PC-3 (cell line): ENCODE data around the gene TUSC2. TPM values are rescaled to one million over a fixed set of nuclear protein-coding genes. Genes with fewer than 3 reads are reported as not detected.

ENCODE experiments used
- ATAC-seq: fragments of 200-7000 bp; cut with Tn5 transposase; 2 replicates; pipeline ENCODE4 v1.9.1; 2020; ENCODE audit warnings: mild to moderate bottlenecking, moderate library complexity
- BruUV-seq: library from RNA; stranded (reverse); fragments of 400-500 nt; replicated peaks from 2 replicates; lab custom pipeline; 2021; lab: Mats Ljungman, UMichigan
- CTCF ChIA-PET: fragments of 300-600 bp; sonication (Branson Sonifier 250); formaldehyde crosslinking; loops from one replicate; lab custom pipeline; 2022; ENCODE audit warnings: antibody characterized with exemption; lab: Charles Lee
- POLR2A ChIA-PET: fragments of 300-600 bp; sonication (Branson Sonifier 250); formaldehyde crosslinking; loops from one replicate; lab custom pipeline; 2022; ENCODE audit warnings: antibody characterized with exemption; ENCODE audit not compliant: unreplicated experiment; lab: Charles Lee
- DNase-seq: peaks from one replicate; pipeline ENCODE4 v3.0.0-alpha.2; 2015
- H2AFZ ChIP-seq: fragments of 300-600 bp; sonication (generic); 2 replicates; pipeline ENCODE4 v1.6.0; 2016; ENCODE audit warnings: antibody characterized with exemption, low read length
- H3F3A ChIP-seq: fragments of 300-600 bp; sonication (generic); one replicate; pipeline ENCODE4 v1.6.0; 2017; ENCODE audit warnings: antibody characterized with exemption, low read length, control low read depth, mild to moderate bottlenecking; ENCODE audit not compliant: unreplicated experiment
- H3K27ac ChIP-seq: fragments of 300-600 bp; sonication (generic); 2 replicates; pipeline ENCODE4 v1.5.1; 2016; ENCODE audit warnings: mild to moderate bottlenecking, low read length
- H3K27me3 ChIP-seq: fragments of 300-600 bp; sonication (generic); 2 replicates; pipeline ENCODE4 v1.6.1; 2016; ENCODE audit warnings: low read length, mixed read lengths
- H3K36me3 ChIP-seq: fragments of 300-600 bp; sonication (generic); 2 replicates; pipeline ENCODE4 v1.6.1; 2016; ENCODE audit warnings: low read depth, mixed run types, low read length, mixed read lengths
- H3K4me1 ChIP-seq: fragments of 300-600 bp; sonication (generic); 2 replicates; pipeline ENCODE4 v1.5.1; 2016; ENCODE audit warnings: low read length; ENCODE audit not compliant: insufficient read depth
- H3K4me2 ChIP-seq: fragments of 300-600 bp; sonication (generic); 2 replicates; pipeline ENCODE4 v1.6.0; 2016; ENCODE audit warnings: low read length
- H3K4me3 ChIP-seq: fragments of 300-600 bp; sonication (generic); 2 replicates; pipeline ENCODE4 v1.5.1; 2016; ENCODE audit warnings: mild to moderate bottlenecking, low read length, mixed read lengths
- H3K79me2 ChIP-seq: fragments of 300-600 bp; sonication (generic); 2 replicates; pipeline ENCODE4 v1.6.1; 2017; ENCODE audit warnings: low read length, mixed read lengths
- H3K9ac ChIP-seq: fragments of 300-600 bp; sonication (generic); 2 replicates; pipeline ENCODE4 v1.6.0; 2016; ENCODE audit warnings: mild to moderate bottlenecking, low read length
- H3K9me2 ChIP-seq: fragments of 300-600 bp; sonication (generic); replicated peaks from 2 replicates; pipeline ENCODE4 v1.6.1; 2016; ENCODE audit warnings: mixed run types, low read length, mixed read lengths
- H3K9me3 ChIP-seq: fragments of 300-600 bp; sonication (generic); 2 replicates; pipeline ENCODE4 v1.6.1; 2016; ENCODE audit warnings: low read length, mixed read lengths
- H4K20me1 ChIP-seq: fragments of 300-600 bp; sonication (generic); 2 replicates; pipeline ENCODE4 v1.6.1; 2016; ENCODE audit warnings: low read length, mixed read lengths
- EZH2 ChIP-seq: fragments of 300-600 bp; sonication (generic); IDR thresholded peaks from one replicate; pipeline ENCODE4 v1.6.1; 2017; ENCODE audit warnings: antibody characterized with exemption, mild to moderate bottlenecking, low read length; ENCODE audit not compliant: unreplicated experiment
- EZH2phosphoT487 ChIP-seq: fragments of 300-600 bp; sonication (generic); IDR thresholded peaks from 2 replicates; pipeline ENCODE4 v1.6.1; 2018; ENCODE audit warnings: mild to moderate bottlenecking, antibody characterized with exemption, low read length, borderline replicate concordance
- intact Hi-C: fragments of 100-400 bp; cut with micrococcal nuclease; formaldehyde crosslinking; loops from 2 replicates; pipeline ENCODE4 v1.9.0; 2023
- total RNA-seq: library from RNA; depleted of rRNA; stranded (reverse); fragments of >200 nt; gene quantifications from 2 replicates; pipeline ENCODE4 v1.2.3, GENCODE V29; 2014
- TF ChIP-seq, protein P1 (sequence below): fragments of 300-600 bp; sonication (generic); conservative IDR thresholded peaks from 2 replicates; pipeline ENCODE4 v1.5.1; 2017; ENCODE audit warnings: antibody characterized with exemption, low read depth, mild to moderate bottlenecking, low read length

The TUSC2 gene
- total RNA-seq, 1 experiment from 2014 or later, result 143 TPM

DNA sequence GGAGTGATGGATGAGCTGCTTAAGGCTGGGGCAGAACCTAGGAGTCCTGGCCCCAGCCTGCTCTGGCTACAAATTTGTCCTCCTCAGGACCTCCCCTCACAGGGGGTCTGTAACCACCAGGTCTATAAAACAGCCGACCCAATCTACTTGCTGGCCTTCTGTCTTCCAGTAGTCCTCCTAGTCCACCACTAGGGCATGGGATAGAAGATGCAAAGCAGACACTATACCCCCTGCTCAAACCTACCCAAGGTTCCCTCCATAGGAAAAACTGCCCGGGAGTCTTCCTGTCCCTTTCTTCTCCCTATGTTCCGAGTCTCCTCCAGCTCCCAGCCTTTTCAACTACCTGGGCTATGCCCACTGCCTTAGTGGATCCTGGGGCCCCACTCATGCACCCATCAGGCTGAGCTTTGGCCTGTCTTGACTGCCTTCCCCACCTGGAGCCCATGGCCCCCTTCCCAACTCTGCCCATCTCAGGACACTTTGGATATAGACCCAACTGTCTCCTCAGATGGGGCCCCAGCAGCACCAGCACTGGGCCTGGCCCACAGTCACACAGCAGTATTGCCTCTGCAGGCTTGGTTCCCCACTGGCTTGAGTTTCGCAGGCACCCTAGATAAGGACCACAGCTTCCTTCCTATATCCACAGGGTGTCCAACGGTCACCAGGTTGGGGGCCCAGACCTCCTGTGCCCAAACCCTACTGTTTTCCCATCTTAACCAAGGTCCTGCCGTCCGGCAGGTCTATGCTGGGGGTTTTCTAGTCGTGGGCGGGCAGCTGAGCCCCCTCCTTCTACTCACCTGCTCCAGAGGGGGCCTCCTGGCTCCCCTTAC is 29.9 kb downstream of the TUSC2 start:
- Histone ChIP-seq H2AFZ (no peak overlapping the region), H3K79me2 (peaks cover 14% of the 10 kb centered on the region), H3K27me3 (no peaks in the 10 kb centered on the region), H3K4me1 (peaks cover 20% of the 10 kb centered on the region), H3K27ac (peak overlapping the region; percentile 76), H3K36me3 (no peaks in the 10 kb centered on the region), H4K20me1 (no peaks in the 10 kb centered on the region), H3F3A (no peaks in the 10 kb centered on the region), H3K4me3 (peak overlapping the region; percentile 94), H3K9ac (peak overlapping the region; percentile 93), H3K9me2 (no peaks in the 10 kb centered on the region), H3K4me2 (peak overlapping the region; percentile 98), H3K9me3 (no peaks in the 10 kb centered on the region)
- TF ChIP-seq, protein P1, sequence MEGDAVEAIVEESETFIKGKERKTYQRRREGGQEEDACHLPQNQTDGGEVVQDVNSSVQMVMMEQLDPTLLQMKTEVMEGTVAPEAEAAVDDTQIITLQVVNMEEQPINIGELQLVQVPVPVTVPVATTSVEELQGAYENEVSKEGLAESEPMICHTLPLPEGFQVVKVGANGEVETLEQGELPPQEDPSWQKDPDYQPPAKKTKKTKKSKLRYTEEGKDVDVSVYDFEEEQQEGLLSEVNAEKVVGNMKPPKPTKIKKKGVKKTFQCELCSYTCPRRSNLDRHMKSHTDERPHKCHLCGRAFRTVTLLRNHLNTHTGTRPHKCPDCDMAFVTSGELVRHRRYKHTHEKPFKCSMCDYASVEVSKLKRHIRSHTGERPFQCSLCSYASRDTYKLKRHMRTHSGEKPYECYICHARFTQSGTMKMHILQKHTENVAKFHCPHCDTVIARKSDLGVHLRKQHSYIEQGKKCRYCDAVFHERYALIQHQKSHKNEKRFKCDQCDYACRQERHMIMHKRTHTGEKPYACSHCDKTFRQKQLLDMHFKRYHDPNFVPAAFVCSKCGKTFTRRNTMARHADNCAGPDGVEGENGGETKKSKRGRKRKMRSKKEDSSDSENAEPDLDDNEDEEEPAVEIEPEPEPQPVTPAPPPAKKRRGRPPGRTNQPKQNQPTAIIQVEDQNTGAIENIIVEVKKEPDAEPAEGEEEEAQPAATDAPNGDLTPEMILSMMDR, result peak; percentile 6; the same call in 1 of the 2 replicates
- TF ChIP-seq EZH2, result no peak
- intact Hi-C loops, result loop anchor here (2.0 kb wide), 1 partner anchor 63 kb away; no protein-coding TSS in a partner anchor
- CTCF ChIA-PET, result interaction anchor here (0.7 to 1.6 kb wide), 2 partner anchors 23 to 26 kb away, joined by 3 to 7 read pairs; no protein-coding TSS in a partner anchor
- no peak for ATAC-seq
- POLR2A ChIA-PET, result interaction anchor here (1.8 kb wide), 1 partner anchor 39 kb away, joined by 9 read pairs; no protein-coding TSS in a partner anchor
- no TSS peak for BruUV-seq
- DNase-seq, result no peak

DNA sequence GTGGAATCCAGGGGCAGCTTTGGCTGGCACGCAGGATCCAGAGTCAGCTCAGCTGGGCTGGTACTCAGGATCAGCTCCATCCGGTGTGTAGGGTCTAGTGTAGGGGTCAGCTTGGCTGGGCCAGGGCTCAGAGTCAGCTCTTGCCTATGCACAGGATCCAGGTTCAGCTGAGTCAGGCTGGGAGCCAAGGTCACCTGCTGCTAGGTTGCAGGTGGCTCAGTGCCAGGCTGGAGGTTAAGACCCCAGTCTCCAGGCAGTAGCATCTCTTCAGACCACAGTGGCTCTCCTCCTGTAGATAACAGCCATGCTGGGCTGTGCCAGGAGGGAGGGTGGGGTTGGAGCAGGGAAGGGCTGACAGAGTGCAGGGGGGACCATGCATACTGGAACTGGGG is 30.6 kb downstream of the TUSC2 start:
- Histone ChIP-seq H3K79me2 (peaks cover 14% of the 10 kb centered on the region), H3K4me2 (no peak overlapping the region), H3K36me3 (no peaks in the 10 kb centered on the region), H3F3A (no peaks in the 10 kb centered on the region), H3K9me2 (no peaks in the 10 kb centered on the region), H3K27ac (no peak overlapping the region), H3K4me1 (peaks cover 26% of the 10 kb centered on the region), H2AFZ (no peak overlapping the region), H4K20me1 (no peaks in the 10 kb centered on the region), H3K4me3 (no peak overlapping the region), H3K27me3 (no peaks in the 10 kb centered on the region), H3K9me3 (no peaks in the 10 kb centered on the region), H3K9ac (no peak overlapping the region)
- TF ChIP-seq EZH2phosphoT487 (no peak), EZH2 (no peak)
- TF ChIP-seq, protein P1, result no peak
- no peak for ATAC-seq
- no TSS peak for BruUV-seq
- ChIA-PET POLR2A (no interaction called here), CTCF (interaction anchor here (0.6 to 0.7 kb wide), 2 partner anchors 23 to 24 kb away, joined by 3 to 8 read pairs; no protein-coding TSS in a partner anchor)
- DNase-seq, result no peak
- intact Hi-C loops, result no loop called here
